NCI-H187 (cell line): Measurements from ENCODE around the gene SLC44A2.

Source experiments
- DNase-seq, 2 experiments: peaks; one replicate each; lab custom pipeline; 2025; lab: John Stamatoyannopoulos, UW

Gene SLC44A2

GRCh38 chr19:10615429-10616023 is 9.8 kb upstream of the SLC44A2 start:
- DNase-seq = no peak

- no peak for DNase-seq
These were observed 7.8 kb upstream of the SLC44A2 start for GRCh38 chr19:10617409-10618121.

DNA sequence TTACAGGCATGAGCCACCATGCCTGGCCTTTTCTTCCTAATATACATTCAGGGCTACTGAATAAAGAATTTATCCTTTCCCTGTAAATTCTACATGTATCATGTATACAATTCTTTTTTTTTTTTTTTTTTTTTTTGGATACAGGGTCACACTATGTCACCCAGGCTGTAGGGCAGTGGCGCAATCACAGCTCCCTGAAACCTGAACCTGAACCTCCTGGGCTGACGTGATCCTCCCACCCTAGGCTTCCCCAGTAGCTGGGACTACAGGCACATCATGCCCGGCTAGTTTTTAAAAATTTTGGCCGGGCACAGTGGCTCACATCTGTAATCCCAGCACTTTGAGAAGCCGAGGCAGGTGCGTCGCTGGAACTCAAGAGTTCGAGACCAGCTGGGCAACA is 6.5 kb upstream of the SLC44A2 start:
- DNase-seq = no peak

GRCh38 chr19:10620786-10621185 is 4.6 kb upstream of the SLC44A2 start:
- no peak for DNase-seq

DNA sequence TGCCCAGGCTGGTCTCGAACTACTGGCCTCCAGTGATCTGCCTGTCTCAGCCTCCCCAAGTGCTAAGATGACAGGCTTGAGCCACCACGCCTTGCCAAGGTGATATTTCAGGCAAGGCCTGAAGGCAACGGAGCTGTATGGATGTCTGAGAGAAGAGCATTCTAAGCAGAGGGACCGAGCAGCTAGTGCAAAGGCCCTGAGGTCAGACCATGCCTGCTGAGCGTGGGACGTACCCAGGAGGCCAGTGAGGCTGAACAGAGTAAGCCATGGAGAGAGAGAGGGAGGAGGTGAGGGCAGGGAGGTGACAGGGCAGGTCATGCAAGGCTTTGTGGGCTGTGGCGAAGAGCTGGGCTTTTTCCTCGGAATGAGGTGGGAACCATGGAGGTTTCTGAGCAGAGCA is 3.4 kb upstream of the SLC44A2 start:
- DNase-seq = no peak

- DNase-seq = no peak
These were observed 768 bp upstream of the SLC44A2 start for GRCh38 chr19:10624585-10624984.

DNA sequence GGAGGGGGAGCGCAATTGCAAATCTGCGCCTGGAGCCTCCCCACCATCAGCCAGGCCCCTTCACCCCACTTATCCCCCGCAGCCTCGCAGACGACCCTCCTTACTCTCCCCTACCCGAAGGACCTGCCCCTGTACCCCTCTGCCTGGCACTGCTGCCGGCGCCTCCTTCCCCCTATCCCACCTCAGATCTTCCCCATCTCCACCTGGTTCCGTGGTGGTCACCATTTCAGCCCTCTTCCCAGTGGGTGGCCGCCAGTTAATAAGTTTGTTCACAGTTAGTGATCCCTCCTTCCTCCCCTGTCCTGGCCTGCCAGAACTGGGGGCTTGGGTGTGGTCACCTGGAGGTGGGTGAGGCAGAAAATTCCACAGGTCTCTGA is 397 bp downstream of the SLC44A2 start:
- DNase-seq = no peak

DNA sequence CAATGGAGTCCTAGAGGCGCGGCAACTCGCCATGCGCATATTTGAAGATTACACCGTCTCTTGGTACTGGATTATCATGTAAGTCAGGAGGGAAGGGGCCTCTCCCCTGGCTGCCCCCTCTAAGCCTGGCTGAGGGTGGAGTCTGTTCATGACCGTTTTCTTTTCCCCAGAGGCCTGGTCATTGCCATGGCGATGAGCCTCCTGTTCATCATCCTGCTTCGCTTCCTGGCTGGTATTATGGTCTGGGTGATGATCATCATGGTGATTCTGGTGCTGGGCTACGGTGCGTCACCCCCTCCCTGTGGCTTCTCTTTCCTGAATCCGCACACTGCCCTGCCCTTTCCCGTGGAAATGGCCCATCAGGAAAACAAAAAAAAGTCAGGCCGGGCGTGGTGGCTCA is 6.5 kb downstream of the SLC44A2 start:
- DNase-seq = no peak

GRCh38 chr19:10634430-10634829 is 9.1 kb downstream of the SLC44A2 start:
- DNase-seq = no peak

DNA sequence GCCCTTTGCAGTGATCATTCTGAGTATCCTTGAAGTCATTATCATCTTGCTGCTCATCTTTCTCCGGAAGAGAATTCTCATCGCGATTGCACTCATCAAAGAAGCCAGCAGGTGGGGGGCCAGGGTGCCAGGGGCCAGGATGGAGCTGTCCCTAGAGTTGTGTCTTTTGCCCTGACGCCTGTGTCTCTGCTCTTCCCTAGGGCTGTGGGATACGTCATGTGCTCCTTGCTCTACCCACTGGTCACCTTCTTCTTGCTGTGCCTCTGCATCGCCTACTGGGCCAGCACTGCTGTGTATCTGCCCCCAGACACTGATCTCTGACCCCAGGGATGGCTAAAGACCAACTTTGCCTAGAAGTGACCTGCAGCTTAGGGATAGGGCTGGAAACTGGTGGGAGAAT is 9.6 kb downstream of the SLC44A2 start:
- DNase-seq = no peak

DNA sequence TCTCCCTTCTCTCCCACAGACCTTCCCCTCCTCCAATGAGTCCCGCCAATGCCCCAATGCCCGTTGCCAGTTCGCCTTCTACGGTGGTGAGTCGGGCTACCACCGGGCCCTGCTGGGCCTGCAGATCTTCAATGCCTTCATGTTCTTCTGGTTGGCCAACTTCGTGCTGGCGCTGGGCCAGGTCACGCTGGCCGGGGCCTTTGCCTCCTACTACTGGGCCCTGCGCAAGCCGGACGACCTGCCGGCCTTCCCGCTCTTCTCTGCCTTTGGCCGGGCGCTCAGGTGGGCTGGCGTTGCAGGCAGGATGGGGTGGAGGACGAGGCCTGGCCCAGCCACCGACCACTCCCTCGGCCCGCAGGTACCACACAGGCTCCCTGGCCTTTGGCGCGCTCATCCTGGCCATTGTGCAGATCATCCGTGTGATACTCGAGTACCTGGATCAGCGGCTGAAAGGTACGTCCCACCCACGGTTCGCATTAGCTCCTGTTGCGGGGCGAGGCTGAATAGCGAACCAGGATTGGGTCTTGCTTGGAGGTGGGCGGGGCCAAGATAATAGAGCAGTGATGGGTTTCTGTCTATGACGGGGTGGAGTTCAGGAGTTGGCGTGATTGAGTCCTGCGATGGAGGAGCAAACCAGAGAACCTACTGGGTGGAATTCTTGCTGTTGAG is 11.1 kb downstream of the SLC44A2 start:
- no peak for DNase-seq

- no peak for DNase-seq
These were observed 12.5 kb downstream of the SLC44A2 start for GRCh38 chr19:10637894-10638293.

DNA sequence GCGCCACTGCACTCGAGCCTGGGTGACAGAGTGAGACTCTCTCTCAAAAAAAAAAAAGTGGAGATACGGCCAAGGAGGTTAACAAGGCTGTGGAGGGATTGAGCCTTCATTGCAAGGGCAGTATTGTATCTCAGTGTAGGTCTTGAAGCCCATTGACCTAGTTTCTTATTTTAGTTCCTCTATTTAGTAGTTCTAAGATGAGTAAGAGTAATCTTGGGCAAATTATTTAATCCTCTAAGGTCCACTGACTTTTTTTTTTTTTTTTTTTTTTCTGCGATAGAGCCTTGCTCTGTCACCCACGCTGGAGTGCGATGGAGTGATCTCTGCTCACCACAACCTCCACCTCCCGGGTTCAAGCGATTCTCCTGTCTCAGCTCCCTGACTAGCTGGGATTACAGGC is 14.5 kb downstream of the SLC44A2 start:
- DNase-seq = no peak

GRCh38 chr19:10640361-10640760 is 15.0 kb downstream of the SLC44A2 start:
- no peak for DNase-seq

DNA sequence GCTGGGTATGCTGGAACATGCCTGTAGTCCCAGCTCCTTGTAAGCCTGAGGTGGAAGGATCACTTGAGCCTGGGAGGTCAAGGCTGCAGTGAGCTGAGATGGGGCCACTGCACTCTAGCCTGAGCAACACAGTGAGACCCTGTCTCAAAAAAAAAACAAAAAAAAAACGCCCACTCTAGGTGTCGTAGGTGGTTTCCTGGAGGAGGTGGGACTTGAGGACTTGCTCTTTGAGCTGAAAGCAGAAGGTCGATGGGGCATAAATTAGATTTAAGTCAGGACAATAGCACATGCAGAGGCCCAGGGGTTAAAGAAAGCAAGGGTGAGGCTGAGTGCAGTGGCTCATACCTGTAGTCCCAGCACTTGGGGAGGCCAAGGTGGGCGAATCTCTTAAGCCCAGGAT is 15.9 kb downstream of the SLC44A2 start:
- DNase-seq = no peak

DNA sequence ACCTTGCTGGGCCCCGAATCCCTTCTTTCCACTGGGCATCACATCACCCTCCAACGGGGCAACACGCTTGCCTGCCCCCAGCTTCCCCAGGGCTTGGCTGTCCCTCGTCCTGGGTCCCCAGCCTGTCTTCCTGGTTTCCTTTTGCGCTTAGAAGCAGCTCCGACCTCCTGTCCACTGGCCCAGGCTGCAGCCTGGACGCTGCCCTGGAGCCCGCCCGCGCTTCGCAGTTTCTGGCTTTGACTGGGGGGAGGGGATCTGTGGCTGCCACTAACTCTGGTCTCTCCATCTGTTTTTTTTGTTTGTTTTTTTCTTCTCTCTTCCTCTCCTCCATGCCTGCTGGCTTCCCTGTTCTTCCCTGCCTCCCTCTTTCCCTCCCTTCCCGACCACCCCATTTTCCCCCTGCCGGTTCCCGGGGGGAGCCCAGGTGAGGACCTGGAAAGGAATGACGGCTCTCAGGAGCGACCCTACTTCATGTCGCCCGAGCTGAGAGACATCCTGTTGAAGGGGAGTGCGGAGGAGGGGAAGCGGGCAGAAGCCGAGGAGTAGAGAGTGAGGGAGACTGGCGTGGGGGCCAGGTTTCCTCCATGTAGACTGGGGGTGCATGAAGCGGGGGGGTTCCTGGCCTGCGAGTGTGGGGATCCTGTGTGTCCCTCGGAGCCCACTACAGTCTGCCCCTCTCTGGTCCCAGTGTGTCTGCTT is 17.3 kb downstream of the SLC44A2 start:
- no peak for DNase-seq

DNA sequence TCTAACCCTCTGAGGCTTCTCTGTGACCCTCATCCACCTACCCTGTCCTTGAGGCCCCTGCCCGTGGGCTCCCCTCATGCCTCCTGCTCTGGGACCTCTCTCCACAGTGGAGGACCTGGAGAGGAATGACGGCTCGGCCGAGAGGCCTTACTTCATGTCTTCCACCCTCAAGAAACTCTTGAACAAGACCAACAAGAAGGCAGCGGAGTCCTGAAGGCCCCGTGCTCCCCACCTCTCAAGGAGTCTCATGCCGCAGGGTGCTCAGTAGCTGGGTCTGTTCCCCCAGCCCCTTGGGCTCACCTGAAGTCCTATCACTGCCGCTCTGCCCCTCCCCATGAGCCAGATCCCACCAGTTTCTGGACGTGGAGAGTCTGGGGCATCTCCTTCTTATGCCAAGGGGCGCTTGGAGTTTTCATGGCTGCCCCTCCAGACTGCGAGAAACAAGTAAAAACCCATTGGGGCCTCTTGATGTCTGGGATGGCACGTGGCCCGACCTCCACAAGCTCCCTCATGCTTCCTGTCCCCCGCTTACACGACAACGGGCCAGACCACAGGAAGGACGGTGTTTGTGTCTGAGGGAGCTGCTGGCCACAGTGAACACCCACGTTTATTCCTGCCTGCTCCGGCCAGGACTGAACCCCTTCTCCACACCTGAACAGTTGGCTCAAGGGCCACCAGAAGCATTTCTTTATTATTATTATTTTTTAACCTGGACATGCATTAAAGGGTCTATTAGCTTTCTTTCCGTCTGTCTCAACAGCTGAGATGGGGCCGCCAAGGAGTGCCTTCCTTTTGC is 18.0 kb downstream of the SLC44A2 start:
- no peak for DNase-seq

DNA sequence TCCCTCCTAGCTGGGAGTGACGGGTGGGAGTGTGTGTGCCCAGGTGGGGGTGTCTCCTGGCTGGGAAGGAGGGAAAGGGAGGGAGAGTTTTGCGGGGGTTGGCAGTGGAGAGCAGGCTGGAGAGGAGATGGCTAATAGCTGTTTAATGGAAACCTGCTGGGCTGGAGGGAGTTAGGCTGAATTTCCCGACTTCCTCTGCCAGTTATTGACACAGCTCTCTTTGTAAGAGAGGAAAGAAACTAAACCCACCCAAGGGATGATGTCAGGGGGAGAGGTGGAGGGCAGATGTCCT is 18.6 kb downstream of the SLC44A2 start:
- no peak for DNase-seq

- DNase-seq = peak; percentile 6 to 36
These were observed 19.1 kb downstream of the SLC44A2 start for GRCh38 chr19:10644260-10645007.

- no peak for DNase-seq
These were observed 21.3 kb downstream of the SLC44A2 start for GRCh38 chr19:10646456-10647159.

DNA sequence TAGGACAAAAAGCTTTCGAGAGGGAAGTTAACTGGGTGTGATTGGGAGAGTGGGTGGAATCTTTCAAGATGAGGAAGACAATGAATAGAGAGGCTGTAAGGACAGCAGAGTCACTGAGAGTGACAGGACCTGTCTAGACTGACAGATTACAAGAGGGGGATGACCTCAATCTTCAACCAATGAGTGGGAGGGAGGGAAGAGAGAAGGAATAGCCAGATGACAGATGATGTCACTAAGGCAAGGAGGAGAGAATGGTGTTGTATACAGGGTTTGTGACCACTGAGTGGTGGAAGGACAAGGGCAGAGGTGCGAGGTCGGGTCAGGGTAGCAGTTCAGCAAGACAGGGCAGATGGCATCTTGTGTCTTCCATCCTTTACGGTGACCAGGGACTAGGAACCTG is 23.0 kb downstream of the SLC44A2 start:
- no peak for DNase-seq
